ENCODE data around the gene PURB. TPM values are rescaled to one million over a fixed set of nuclear protein-coding genes. Genes with fewer than 3 reads are reported as not detected.

Gene PURB
- total RNA-seq (2013; cell fraction: nucleolus; rRNA removed) = 43.4 and 43.6 TPM in 2 replicates
- total RNA-seq (2014; rRNA removed) (9.0 and 10.1 TPM in 2 replicates), total RNA-seq (2014; rRNA removed; fragmentation: Illumina TruSeq; extraction: Trizol) (15.1 and 16.6 TPM in 2 replicates), total RNA-seq (2021) (17.3 and 18.6 TPM in 2 replicates), polyA plus RNA-seq (2011; rRNA removed) (8.7 and 13.9 TPM in 2 replicates), polyA plus RNA-seq (2014; fragmentation: Illumina TruSeq; extraction: Trizol) (17.9 and 23.2 TPM in 2 replicates), polyA plus RNA-seq (2014; fragmentation: Nextera tagmentation; extraction: Ambion mirVana) (1 to 10 TPM; 2.5 to 2.8 TPM), polyA plus RNA-seq (2014; rRNA removed) (9.9 and 10.5 TPM in 2 replicates), polyA plus RNA-seq (2016; fragmentation: Nextera tagmentation; extraction: Ambion mirVana) (1 to 10 TPM in 1 of 2 experiments, under 1 TPM in 1; 0.77 to 1.5 TPM), polyA minus RNA-seq (2011; rRNA and poly(A)+ RNA removed) (5.1 and 5.8 TPM in 2 replicates), Bru-seq, nascent RNA (percentile 95 among the genes with signal in this experiment), BruChase-seq, experiment 1, labeled RNA remaining after a 6-hour chase (percentile 95 among the genes with signal in this experiment), BruChase-seq, experiment 2, labeled RNA remaining after a 2-hour chase (percentile 98 among the genes with signal in this experiment)
- polyA plus RNA-seq (2011; ENCODE audit: low read depth) = 7.6 TPM
- 4.0 and 4.4 TPM in 2 replicates for polyA plus RNA-seq (2011; cell fraction: cytosol; rRNA removed)
- polyA plus RNA-seq (2011; cell fraction: nucleus; rRNA removed) = 7.5 and 8.0 TPM in 2 replicates
- polyA plus RNA-seq (2012) = 11.2 and 11.4 TPM in 2 replicates
- polyA minus RNA-seq (2011; cell fraction: cytosol; rRNA and poly(A)+ RNA removed) = 4.8 and 5.5 TPM in 2 replicates
- polyA minus RNA-seq (2011; cell fraction: nucleus; rRNA and poly(A)+ RNA removed) = 4.7 and 6.7 TPM in 2 replicates
- long read RNA-seq, experiment 1 = 0 reads
- long read RNA-seq, experiment 2, full-length matches to known transcripts = 5 of 5 reads
- long read RNA-seq, experiment 2, partial matches to known transcripts = 0 of 5 reads
- long read RNA-seq, experiment 2, other reads (novel, unspliced or antisense) = 0 of 5 reads

DNA sequence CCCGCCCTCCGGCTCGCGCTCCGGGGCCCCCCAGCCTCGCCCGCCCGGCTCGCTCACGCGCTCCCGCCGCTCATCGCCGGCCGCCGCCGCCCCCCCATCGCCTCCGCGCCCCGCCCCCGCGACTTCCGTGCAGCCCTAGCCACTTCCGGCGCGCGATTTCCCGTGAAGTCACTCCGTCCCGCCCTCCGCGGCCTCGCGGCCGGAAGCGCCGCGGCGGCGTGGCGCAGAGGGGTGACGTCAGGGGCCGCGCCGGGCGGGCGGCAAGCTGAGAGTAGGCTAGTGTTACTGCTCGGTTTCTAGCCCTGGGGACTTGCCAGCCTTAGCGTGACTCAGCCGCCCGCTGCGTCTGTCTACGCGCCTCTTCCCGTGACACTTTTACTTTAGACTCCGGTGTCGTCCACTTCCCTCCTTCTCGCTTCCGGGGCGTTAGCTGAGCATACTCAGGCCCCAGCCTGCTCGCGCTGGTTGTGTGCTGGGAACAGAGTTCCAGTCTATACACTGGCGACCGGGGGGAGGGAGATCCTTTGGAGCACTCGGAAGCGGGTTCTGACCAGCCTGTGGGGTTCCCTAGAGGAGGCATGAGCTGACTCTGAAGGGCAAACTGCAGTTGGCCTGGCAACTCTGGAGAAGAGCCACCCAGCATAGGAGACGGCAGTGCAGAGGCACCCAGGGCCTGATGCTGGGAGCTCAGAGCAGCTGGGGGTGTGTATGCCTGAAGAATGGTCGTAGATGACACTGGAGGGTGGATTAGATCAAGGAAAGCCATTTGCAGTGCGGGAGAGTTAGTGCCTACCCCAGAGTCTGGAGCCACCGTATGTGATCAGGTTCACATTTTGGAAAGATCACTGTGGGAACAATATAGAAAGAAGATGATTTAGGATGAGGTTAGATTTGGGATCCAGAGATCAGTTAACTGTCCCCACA, at the start of gene PURB:
Gene PURB, minus strand, starts transcription at position 137 of the 924 bp plus-strand sequence. CDS start 182 bp downstream, outside the sequence.
- peak within 1 kb of the TSS; percentile 99 for H3K4me3 ChIP-seq
- WGBS (ENCODE audit: insufficient coverage, insufficient replicate concordance, low lambda C conversion rate, missing lambda C conversion rate) = under 1% methylated on average over 57 of the region's 72 CpGs
- H3K9me3 ChIP-seq (replicated peaks; ENCODE audit: control insufficient read depth, insufficient read depth, low read length) = no peaks in the 10 kb centered on the region
- DNase-seq (ENCODE audit: low read depth, low spot score) (peak; percentile 79), ATAC-seq (peak; percentile 88), FAIRE-seq (peak; percentile 87)
- TSS peak; percentile 96 for BruUV-seq (replicated peaks)
- peak within 1 kb of the TSS; percentile 100 for H3K9ac ChIP-seq (ENCODE audit: control insufficient read depth, insufficient read depth, low read length)
- POLR2A ChIA-PET = interaction anchor here (0.6 to 2.4 kb wide), 21 partner anchors 9 to 279 kb away, joined by 3 to 16 read pairs (median 4); partner anchors contain the start of genes CCM2, H2AZ2, OGDH and TBRG4
- 0 out of 4 replicates have a peak, but pooled peaks cover 0 to 3% of the 10 kb centered on the region in 2 experiments for H3K36me3 ChIP-seq (ENCODE audit: control insufficient read depth in 2 of 2, insufficient read depth in 2 of 2, low read length in 1 of 2)
- H3K79me2 ChIP-seq (ENCODE audit: control insufficient read depth, insufficient read depth, low read length) = peaks cover 51% of the 10 kb centered on the region
- H3K4me1 ChIP-seq (ENCODE audit: control insufficient read depth, insufficient read depth, low read length) = 0 out of 2 replicates have a peak, but pooled peaks cover 3% of the 10 kb centered on the region
- in situ Hi-C loops (cut with MboI) = no loop called here
- intact Hi-C loops (cut with micrococcal nuclease; ENCODE audit: unreplicated experiment) = loop anchor here (2.0 to 5.0 kb wide), 2 partner anchors 37 to 92 kb away; partner anchors contain the start of genes H2AZ2 and MYO1G
- no peaks in the 10 kb centered on the region for H3K27me3 ChIP-seq (replicated peaks in 1 of 2; ENCODE audit: control insufficient read depth in 2 of 2, insufficient read depth in 2 of 2, low read length in 1 of 2)
- RAD21 ChIA-PET (ENCODE audit: unreplicated experiment) = interaction anchor here (0.9 to 5.8 kb wide), 10 partner anchors 16 to 250 kb away, joined by 3 to 47 read pairs (median 4); partner anchors contain the start of genes CCM2 and H2AZ2
- H4K20me1 ChIP-seq (ENCODE audit: control insufficient read depth, insufficient read depth) = no peaks in the 10 kb centered on the region
- H2AFZ ChIP-seq (ENCODE audit: control insufficient read depth, low read depth, low read length) = peak within 1 kb of the TSS; percentile 1
- peak within 1 kb of the TSS; percentile 99 for H3K27ac ChIP-seq (ENCODE audit: control insufficient read depth, insufficient read depth)
- CTCF ChIA-PET = interaction anchor here (1.0 to 1.6 kb wide), 3 partner anchors 29 to 321 kb away, joined by 3 to 5 read pairs (median 4); no protein-coding TSS in a partner anchor
- SMC1A ChIA-PET (ENCODE audit: uncharacterized antibody, unreplicated experiment) = interaction anchor here (0.8 to 1.4 kb wide), 3 partner anchors 23 to 37 kb away, joined by 3 to 4 read pairs (median 3); partner anchors contain the start of gene H2AZ2
- peak within 1 kb of the TSS; percentile 97 for H3K4me2 ChIP-seq (ENCODE audit: control insufficient read depth, insufficient read depth)
- peak; percentile 90 for TF ChIP-seq ZNF592 (IDR thresholded peaks at IDR 0.05)
- no peak for TF ChIP-seq ZNF622 (IDR thresholded peaks at IDR 0.05)
- no peak for TF ChIP-seq HDAC6 (IDR thresholded peaks at IDR 0.05; ENCODE audit: unreplicated experiment)
- TF ChIP-seq FOXK2 (IDR thresholded peaks at IDR 0.05) = no peak
- TF ChIP-seq, protein P1, sequence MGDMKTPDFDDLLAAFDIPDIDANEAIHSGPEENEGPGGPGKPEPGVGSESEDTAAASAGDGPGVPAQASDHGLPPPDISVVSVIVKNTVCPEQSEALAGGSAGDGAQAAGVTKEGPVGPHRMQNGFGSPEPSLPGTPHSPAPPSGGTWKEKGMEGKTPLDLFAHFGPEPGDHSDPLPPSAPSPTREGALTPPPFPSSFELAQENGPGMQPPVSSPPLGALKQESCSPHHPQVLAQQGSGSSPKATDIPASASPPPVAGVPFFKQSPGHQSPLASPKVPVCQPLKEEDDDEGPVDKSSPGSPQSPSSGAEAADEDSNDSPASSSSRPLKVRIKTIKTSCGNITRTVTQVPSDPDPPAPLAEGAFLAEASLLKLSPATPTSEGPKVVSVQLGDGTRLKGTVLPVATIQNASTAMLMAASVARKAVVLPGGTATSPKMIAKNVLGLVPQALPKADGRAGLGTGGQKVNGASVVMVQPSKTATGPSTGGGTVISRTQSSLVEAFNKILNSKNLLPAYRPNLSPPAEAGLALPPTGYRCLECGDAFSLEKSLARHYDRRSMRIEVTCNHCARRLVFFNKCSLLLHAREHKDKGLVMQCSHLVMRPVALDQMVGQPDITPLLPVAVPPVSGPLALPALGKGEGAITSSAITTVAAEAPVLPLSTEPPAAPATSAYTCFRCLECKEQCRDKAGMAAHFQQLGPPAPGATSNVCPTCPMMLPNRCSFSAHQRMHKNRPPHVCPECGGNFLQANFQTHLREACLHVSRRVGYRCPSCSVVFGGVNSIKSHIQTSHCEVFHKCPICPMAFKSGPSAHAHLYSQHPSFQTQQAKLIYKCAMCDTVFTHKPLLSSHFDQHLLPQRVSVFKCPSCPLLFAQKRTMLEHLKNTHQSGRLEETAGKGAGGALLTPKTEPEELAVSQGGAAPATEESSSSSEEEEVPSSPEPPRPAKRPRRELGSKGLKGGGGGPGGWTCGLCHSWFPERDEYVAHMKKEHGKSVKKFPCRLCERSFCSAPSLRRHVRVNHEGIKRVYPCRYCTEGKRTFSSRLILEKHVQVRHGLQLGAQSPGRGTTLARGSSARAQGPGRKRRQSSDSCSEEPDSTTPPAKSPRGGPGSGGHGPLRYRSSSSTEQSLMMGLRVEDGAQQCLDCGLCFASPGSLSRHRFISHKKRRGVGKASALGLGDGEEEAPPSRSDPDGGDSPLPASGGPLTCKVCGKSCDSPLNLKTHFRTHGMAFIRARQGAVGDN (IDR thresholded peaks at IDR 0.05) = peak; percentile 80
- TF ChIP-seq SIX5 (IDR thresholded peaks at IDR 0.05; ENCODE audit: low read depth, low read length, severe bottlenecking) = peak; percentile 67
- TF ChIP-seq FOS (IDR thresholded peaks at IDR 0.05; ENCODE audit: borderline replicate concordance, extremely low read depth, insufficient read length) = no peak
